Measurements from ENCODE around the gene ETDC.

GRCh38 chrX:135295944-135296305 lies 13.4 kb upstream of the ETDC start:
- TF ChIP-seq CTCF (IDR thresholded peaks at IDR 0.05) = no peak
- no peak for TF ChIP-seq POLR2A (IDR thresholded peaks at IDR 0.05)

Measured in adrenal gland (tissue), 5 donors.